HepG2 (cell line): ENCODE results near the gene USP5. TPM values are rescaled to one million over a fixed set of nuclear protein-coding genes. Genes with fewer than 3 reads are reported as not detected.

ENCODE experiments used
- EED ChIP-seq: sonication (generic); formaldehyde crosslinking; IDR thresholded peaks from 2 replicates; pipeline ENCODE4 v1.5.0; 2020; ENCODE audit warnings: mild to moderate bottlenecking, missing genetic modification reagents
- KAT2B ChIP-seq: fragments of 150-350 bp; IDR thresholded peaks from 2 replicates; pipeline ENCODE4 v1.6.1; 2014; ENCODE audit warnings: low read depth, low read length, borderline replicate concordance
- KDM1A ChIP-seq: IDR thresholded peaks from 2 replicates; pipeline ENCODE4 v1.6.1; 2016; ENCODE audit warnings: missing compliant biosample characterization
- NFYC ChIP-seq: IDR thresholded peaks from 2 replicates; pipeline ENCODE4 v1.6.1; 2016; ENCODE audit warnings: missing genetic modification reagents, missing compliant biosample characterization
- NR2F6 ChIP-seq, 2 experiments: IDR thresholded peaks; 2 replicates each; pipeline ENCODE4 v1.6.1; 2016; ENCODE audit warnings: antibody characterized with exemption in 1 of 2, mild to moderate bottlenecking in 1 of 2
- PCBP1 ChIP-seq: fragments of 200-400 bp; formaldehyde crosslinking; IDR thresholded peaks from 2 replicates; pipeline ENCODE4 v1.6.1; 2017; ENCODE audit warnings: mild to moderate bottlenecking, low read depth, low read length, borderline replicate concordance
- ZNF224 ChIP-seq: sonication (generic); formaldehyde crosslinking; IDR thresholded peaks from 2 replicates; pipeline ENCODE4 v1.5.0; 2020; ENCODE audit warnings: mild to moderate bottlenecking, missing genetic modification reagents
- ZNF235 ChIP-seq: sonication (generic); formaldehyde crosslinking; IDR thresholded peaks from 2 replicates; pipeline ENCODE4 v1.8.1; 2023; ENCODE audit warnings: mild to moderate bottlenecking, missing genetic modification reagents, borderline replicate concordance
- ZNF280B ChIP-seq: sonication (generic); formaldehyde crosslinking; IDR thresholded peaks from 2 replicates; pipeline ENCODE4 v1.5.0; 2020; ENCODE audit warnings: missing genetic modification reagents, mild to moderate bottlenecking, borderline replicate concordance
- ZNF879 ChIP-seq: sonication (generic); formaldehyde crosslinking; IDR thresholded peaks from 2 replicates; pipeline ENCODE4 v1.8.1; 2023; ENCODE audit warnings: missing genetic modification reagents
- polyA plus RNA-seq, 8 experiments: library from polyadenylated mRNA; depleted of rRNA in 3 of 8; stranded (reverse) in 7 of 8; unstranded in 1 of 8; fragments of >200 nt; fragmentation: Illumina TruSeq in 4 of 8; extraction: Trizol in 4 of 8; gene quantifications; 2 replicates each; pipeline versions ENCODE4 v1.2.1 to v1.2.3, GENCODE V29; 2011 to 2016; ENCODE audit warnings: low read depth in 4 of 8, missing spikeins in 1 of 8, mixed read lengths in 1 of 8; ENCODE audit not compliant: insufficient read depth in 1 of 8
- total RNA-seq, 5 experiments: library from RNA; depleted of rRNA; stranded (reverse); fragments of >200 nt; fragmentation: Illumina TruSeq; extraction: Trizol; gene quantifications; 2 replicates each; pipeline ENCODE4 v1.2.3, GENCODE V29; 2016; ENCODE audit warnings: low read depth in 1 of 5
- TF ChIP-seq, protein P1 (sequence below): sonication (generic); formaldehyde crosslinking; IDR thresholded peaks from 2 replicates; pipeline ENCODE4 v1.9.0; 2021; ENCODE audit warnings: missing genetic modification reagents, borderline replicate concordance
- TF ChIP-seq, protein P2 (sequence below): conservative IDR thresholded peaks from 2 replicates; pipeline ENCODE4 v1.6.1; 2018; ENCODE audit warnings: missing genetic modification reagents
- TF ChIP-seq, protein P3 (sequence below): sonication (generic); formaldehyde crosslinking; IDR thresholded peaks from 2 replicates; pipeline ENCODE4 v1.5.0; 2020; ENCODE audit warnings: mild to moderate bottlenecking, missing genetic modification reagents, borderline replicate concordance
- TF ChIP-seq, protein P4 (sequence below): sonication (generic); formaldehyde crosslinking; IDR thresholded peaks from 2 replicates; pipeline ENCODE4 v1.9.0; 2021; ENCODE audit warnings: missing genetic modification reagents, mild to moderate bottlenecking, borderline replicate concordance
- TF ChIP-seq, protein P5 (sequence below): sonication (generic); formaldehyde crosslinking; conservative IDR thresholded peaks from 2 replicates; pipeline ENCODE4 v1.4.0; 2020; ENCODE audit warnings: missing genetic modification reagents

Gene USP5
- total and polyA plus RNA-seq, 2 of the 13 experiments (the other 11 are each of a cell fraction or from before 2014, with no cell fraction given) = 39.6 to 56.0 TPM

- no peak for TF ChIP-seq ZNF280B (CRISPR knock-in tag)
- TF ChIP-seq, protein P1, sequence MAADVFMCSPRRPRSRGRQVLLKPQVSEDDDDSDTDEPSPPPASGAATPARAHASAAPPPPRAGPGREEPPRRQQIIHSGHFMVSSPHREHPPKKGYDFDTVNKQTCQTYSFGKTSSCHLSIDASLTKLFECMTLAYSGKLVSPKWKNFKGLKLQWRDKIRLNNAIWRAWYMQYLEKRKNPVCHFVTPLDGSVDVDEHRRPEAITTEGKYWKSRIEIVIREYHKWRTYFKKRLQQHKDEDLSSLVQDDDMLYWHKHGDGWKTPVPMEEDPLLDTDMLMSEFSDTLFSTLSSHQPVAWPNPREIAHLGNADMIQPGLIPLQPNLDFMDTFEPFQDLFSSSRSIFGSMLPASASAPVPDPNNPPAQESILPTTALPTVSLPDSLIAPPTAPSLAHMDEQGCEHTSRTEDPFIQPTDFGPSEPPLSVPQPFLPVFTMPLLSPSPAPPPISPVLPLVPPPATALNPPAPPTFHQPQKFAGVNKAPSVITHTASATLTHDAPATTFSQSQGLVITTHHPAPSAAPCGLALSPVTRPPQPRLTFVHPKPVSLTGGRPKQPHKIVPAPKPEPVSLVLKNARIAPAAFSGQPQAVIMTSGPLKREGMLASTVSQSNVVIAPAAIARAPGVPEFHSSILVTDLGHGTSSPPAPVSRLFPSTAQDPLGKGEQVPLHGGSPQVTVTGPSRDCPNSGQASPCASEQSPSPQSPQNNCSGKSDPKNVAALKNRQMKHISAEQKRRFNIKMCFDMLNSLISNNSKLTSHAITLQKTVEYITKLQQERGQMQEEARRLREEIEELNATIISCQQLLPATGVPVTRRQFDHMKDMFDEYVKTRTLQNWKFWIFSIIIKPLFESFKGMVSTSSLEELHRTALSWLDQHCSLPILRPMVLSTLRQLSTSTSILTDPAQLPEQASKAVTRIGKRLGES (CRISPR knock-in tag) = no peak
- TF ChIP-seq ZNF235 (CRISPR knock-in tag) = no peak
- no peak for TF ChIP-seq ZNF879 (CRISPR knock-in tag)
- TF ChIP-seq, protein P2, sequence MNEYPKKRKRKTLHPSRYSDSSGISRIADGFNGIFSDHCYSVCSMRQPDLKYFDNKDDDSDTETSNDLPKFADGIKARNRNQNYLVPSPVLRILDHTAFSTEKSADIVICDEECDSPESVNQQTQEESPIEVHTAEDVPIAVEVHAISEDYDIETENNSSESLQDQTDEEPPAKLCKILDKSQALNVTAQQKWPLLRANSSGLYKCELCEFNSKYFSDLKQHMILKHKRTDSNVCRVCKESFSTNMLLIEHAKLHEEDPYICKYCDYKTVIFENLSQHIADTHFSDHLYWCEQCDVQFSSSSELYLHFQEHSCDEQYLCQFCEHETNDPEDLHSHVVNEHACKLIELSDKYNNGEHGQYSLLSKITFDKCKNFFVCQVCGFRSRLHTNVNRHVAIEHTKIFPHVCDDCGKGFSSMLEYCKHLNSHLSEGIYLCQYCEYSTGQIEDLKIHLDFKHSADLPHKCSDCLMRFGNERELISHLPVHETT = peak; percentile 72
- TF ChIP-seq ZNF224 (CRISPR knock-in tag) = no peak
- no peak for TF ChIP-seq NFYC
- TF ChIP-seq, protein P3, sequence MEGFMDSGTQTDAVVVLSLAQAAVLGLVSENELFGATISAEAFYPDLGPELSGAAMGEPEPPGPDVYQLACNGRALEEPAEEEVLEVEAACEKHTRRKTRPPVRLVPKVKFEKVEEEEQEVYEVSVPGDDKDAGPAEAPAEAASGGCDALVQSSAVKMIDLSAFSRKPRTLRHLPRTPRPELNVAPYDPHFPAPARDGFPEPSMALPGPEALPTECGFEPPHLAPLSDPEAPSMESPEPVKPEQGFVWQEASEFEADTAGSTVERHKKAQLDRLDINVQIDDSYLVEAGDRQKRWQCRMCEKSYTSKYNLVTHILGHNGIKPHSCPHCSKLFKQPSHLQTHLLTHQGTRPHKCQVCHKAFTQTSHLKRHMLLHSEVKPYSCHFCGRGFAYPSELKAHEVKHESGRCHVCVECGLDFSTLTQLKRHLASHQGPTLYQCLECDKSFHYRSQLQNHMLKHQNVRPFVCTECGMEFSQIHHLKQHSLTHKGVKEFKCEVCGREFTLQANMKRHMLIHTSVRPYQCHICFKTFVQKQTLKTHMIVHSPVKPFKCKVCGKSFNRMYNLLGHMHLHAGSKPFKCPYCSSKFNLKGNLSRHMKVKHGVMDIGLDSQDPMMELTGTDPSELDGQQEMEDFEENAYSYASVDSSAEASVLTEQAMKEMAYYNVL (CRISPR knock-in tag) = peak; percentile 35; the same call in 1 of the 2 replicates
- TF ChIP-seq KAT2B = no peak
- no peak for TF ChIP-seq PCBP1
- TF ChIP-seq, protein P4, sequence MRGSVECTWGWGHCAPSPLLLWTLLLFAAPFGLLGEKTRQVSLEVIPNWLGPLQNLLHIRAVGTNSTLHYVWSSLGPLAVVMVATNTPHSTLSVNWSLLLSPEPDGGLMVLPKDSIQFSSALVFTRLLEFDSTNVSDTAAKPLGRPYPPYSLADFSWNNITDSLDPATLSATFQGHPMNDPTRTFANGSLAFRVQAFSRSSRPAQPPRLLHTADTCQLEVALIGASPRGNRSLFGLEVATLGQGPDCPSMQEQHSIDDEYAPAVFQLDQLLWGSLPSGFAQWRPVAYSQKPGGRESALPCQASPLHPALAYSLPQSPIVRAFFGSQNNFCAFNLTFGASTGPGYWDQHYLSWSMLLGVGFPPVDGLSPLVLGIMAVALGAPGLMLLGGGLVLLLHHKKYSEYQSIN (CRISPR knock-in tag) = no peak
- TF ChIP-seq NR2F6 (IDR thresholded peaks at IDR 0.05) = no peak
- TF ChIP-seq NR2F6 (CRISPR knock-in tag; IDR thresholded peaks at IDR 0.05) = peak; percentile 22; the same call in 1 of the 2 replicates
- TF ChIP-seq KDM1A (CRISPR knock-in tag) = no peak; the same call in 1 of the 2 replicates
- TF ChIP-seq EED (CRISPR knock-in tag) = no peak
- TF ChIP-seq, protein P5, sequence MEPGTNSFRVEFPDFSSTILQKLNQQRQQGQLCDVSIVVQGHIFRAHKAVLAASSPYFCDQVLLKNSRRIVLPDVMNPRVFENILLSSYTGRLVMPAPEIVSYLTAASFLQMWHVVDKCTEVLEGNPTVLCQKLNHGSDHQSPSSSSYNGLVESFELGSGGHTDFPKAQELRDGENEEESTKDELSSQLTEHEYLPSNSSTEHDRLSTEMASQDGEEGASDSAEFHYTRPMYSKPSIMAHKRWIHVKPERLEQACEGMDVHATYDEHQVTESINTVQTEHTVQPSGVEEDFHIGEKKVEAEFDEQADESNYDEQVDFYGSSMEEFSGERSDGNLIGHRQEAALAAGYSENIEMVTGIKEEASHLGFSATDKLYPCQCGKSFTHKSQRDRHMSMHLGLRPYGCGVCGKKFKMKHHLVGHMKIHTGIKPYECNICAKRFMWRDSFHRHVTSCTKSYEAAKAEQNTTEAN (CRISPR knock-in tag) = no peak; the same call in 1 of the 2 replicates
Measured at GRCh38 chr12:6890789-6891645, 39.1 kb downstream of the USP5 start (continued).
